Activated gamma-delta T cell (primary cell): ENCODE data around the gene LNP1.
"Not testable (repeated sequence)": the region's sequence is repeated elsewhere in the genome, so short reads cannot be mapped to it uniquely, and the experiment has no call there.

Experiments used
- DNase-seq: peaks from one replicate; lab custom pipeline; 2025; lab: John Stamatoyannopoulos, UW

The LNP1 gene

GRCh38 chr3:100477851-100478360, 76.6 kb downstream of the LNP1 start:
- not testable (repeated sequence) for DNase-seq

- DNase-seq = not testable (repeated sequence)
These were observed 77.2 kb downstream of the LNP1 start for GRCh38 chr3:100478521-100478920.

DNA sequence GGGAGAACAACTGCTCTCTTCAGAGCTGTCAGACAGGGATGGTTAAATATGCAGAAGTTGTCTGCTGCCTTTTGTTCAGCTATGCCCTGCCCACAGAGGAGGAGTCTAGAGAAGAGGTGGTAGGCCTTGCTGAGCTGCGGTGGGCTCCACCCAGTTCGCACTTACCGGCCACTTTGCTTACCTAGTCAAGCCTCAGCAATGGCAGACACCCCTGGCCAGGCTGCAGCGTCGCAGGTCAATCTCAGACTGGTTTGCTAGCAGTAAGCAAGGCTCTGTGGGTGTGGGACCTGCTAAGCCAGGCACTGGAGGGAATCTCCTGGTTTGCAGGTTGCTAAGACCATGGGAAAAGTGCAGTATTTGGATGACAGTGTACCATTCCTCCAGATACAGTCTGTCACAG, 78.7 kb downstream of the LNP1 start:
- DNase-seq = no peak

DNA sequence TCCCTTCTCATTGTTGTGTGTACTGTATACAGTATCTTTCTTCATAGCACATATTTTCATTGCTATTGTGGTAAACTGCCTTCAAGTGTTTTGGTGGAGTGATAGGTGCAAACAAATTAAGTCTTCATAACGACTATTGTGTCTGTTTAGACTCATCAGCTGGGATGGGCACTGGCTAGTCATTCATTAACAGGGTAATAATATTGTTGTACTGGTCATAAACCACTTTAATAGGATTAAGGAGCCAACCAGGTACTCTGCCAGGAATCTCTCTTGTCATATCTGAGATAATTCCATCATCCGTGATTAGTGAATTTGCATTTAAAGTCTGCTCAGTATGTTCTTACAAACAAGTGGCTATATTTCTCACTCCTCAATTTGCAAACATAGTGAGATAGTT, 80.8 kb downstream of the LNP1 start:
- DNase-seq = no peak

DNA sequence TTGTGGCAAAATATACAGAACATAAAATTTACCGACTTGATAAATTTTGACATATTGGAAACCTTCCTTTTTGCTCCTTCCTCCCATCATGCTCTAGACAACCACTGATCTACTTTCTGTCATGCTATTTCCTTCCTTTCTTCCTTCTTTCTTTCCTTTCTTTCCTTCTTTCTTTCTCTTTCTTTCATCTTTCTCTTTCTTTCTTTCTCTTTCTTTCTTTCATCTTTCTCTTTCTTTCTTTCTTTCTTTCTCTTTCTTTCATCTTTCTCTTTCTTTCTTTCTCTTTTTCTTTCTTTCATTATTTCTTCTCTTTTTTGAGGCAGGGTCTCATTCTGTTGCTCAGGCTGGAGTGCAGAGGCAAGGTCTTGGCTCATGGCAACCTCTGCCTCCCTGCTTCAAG, 82.2 kb downstream of the LNP1 start:
- no peak for DNase-seq

DNA sequence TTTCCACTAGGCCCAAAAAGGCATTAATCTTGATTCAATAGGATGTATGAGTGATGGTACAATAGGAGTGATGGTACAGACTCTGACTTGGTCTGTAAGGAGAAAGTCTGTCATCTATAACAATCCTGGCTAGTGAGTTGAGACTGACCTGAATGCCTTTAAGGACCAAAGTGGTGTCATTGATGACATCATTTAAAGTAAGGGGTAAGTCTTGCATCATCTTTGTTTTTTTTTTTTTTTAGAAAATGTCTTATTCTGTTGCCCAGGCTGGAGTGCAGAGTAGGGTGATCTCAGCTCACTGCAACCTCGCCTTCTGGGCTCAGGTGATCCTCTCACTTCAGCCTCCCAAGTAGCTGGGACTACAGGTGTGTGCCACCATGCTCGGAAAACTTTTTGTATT, 85.5 kb downstream of the LNP1 start:
- DNase-seq = no peak

DNA sequence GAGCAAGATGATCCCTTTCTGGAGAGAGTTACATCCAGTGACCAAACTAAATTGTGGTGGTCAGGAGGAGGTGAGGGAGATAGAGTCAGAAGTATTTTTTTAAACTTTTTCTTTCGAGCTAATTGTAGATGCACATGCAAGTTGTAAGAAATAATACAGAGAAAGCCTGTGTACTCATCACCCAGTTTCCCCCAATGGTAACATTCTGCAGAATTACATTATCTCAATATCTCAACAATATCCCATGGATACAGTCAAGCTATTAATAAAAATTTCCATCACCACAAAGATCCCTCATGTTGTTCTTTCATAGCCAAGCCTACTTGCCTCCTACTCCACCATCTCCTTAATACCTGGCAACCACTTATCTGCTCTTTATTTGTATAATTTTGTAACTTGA, 87.8 kb downstream of the LNP1 start:
- no peak for DNase-seq

- peak; percentile 71 for DNase-seq
These were observed 91.0 kb downstream of the LNP1 start, which contains the start of gene TMEM45A for GRCh38 chr3:100492059-100493006. Gene TMEM45A (plus strand): TSS chr3:100492619. CDS start chr3:100555212, 62,593 bp downstream.

GRCh38 chr3:100496711-100497261, 95.4 kb downstream of the LNP1 start:
- DNase-seq = no peak

DNA sequence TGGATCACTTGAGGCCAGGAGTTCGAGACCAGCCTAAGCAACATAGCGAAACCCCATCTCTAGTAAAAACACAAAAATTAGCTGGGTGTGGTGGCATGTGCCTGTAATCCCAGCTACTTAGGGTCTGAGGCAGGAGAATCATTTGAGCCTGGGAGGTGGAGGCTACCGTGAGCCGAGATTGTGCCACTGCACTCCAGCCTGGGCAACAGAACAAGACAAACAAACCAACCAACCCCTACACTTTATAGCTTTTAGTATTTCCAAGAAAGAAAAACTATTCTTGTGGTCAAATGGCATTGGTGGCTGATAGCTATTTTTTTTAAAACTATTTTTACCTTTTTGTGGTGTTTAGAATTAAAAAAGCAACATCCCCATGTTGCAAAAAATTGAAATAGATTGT, 98.3 kb downstream of the LNP1 start:
- DNase-seq = no peak

GRCh38 chr3:100500320-100500880, 99.1 kb downstream of the LNP1 start:
- DNase-seq = no peak

DNA sequence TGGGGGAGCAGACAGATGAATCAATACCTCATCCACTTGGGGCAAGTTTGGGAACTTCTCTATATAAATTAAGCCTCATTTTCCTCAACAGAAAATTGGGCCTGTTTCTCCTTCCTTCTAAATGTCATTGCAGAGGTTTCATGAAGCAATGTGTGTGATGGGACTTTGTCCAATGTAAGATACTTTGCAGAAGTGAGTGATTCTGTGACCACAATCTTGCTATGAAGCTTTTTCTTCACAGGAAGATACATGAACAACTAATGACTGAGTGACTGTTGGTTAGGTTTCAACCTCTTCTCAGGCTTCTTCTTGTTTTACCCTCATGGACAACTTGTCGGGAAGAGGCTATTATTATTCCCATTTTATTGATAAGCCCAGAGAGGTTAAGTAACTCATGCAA, 102.1 kb downstream of the LNP1 start:
- no peak for DNase-seq
